Liver (tissue), 9 donors: Measurements from ENCODE around the gene LAGE3. TPM values are rescaled to one million over a fixed set of nuclear protein-coding genes. Genes with fewer than 3 reads are reported as not detected.

Experiments used
- DNase-seq: peaks from one replicate; pipeline ENCODE4 v3.0.0-alpha.2; 2017; ENCODE audit warnings: low spot score
- H3K27ac ChIP-seq, 2 donors: one replicate each; pipeline ENCODE4 v1.7.0; 2013; ENCODE audit warnings: inconsistent platforms in 2 of 2, low read length in 2 of 2, control low read depth in 1 of 2, low read depth in 1 of 2, mild to moderate bottlenecking in 1 of 2
- H3K27me3 ChIP-seq, 4 donors: one replicate each; pipeline versions ENCODE4 v1.6.1 to v1.7.0; 2013; ENCODE audit warnings: low read length in 3 of 4, inconsistent platforms in 1 of 4, mild to moderate bottlenecking in 1 of 4, moderate library complexity in 1 of 4; ENCODE audit not compliant: control insufficient read depth in 4 of 4, insufficient read depth in 4 of 4
- H3K36me3 ChIP-seq, 4 donors: one replicate each; pipeline versions ENCODE4 v1.6.1 to v1.7.0; 2013; ENCODE audit warnings: low read length in 3 of 4, mild to moderate bottlenecking in 3 of 4, low read depth in 1 of 4, moderate library complexity in 1 of 4; ENCODE audit not compliant: control insufficient read depth in 4 of 4, insufficient read depth in 3 of 4
- H3K4me1 ChIP-seq, 4 donors: one replicate each; pipeline versions ENCODE4 v1.6.1 to v1.7.0; 2013; ENCODE audit warnings: low read length in 3 of 4, mild to moderate bottlenecking in 3 of 4, moderate library complexity in 1 of 4; ENCODE audit not compliant: control insufficient read depth in 4 of 4, insufficient read depth in 4 of 4
- H3K4me3 ChIP-seq, 3 donors: one replicate each; pipeline versions ENCODE4 v1.6.1 to v1.7.0; 2013; ENCODE audit warnings: low read length in 3 of 3, control low read depth in 1 of 3, low read depth in 1 of 3, mild to moderate bottlenecking in 1 of 3
- H3K9ac ChIP-seq, 2 donors: one replicate each; pipeline ENCODE4 v1.7.0; 2013; ENCODE audit warnings: low read length in 2 of 2, mild to moderate bottlenecking in 2 of 2, moderate library complexity in 2 of 2, control low read depth in 1 of 2, low read depth in 1 of 2
- H3K9me3 ChIP-seq, 4 donors: one replicate each; pipeline versions ENCODE4 v1.6.1 to v1.7.0; 2013; ENCODE audit warnings: low read length in 3 of 4; ENCODE audit not compliant: control insufficient read depth in 4 of 4
- ATF3 ChIP-seq: IDR thresholded peaks from 2 replicates; pipeline ENCODE4 v1.6.1; 2016; ENCODE audit warnings: antibody characterized with exemption
- CTCF ChIP-seq: fragments of 150-350 bp; IDR thresholded peaks from 2 replicates; pipeline ENCODE4 v1.5.1; 2017; ENCODE audit warnings: improper control_type of control experiment, low read depth, low read length; ENCODE audit not compliant: missing input control
- EGR1 ChIP-seq, 2 donors: IDR thresholded peaks; 2 replicates each; pipeline ENCODE4 v1.6.1; 2016 to 2018; ENCODE audit warnings: antibody characterized with exemption in 2 of 2, low read depth in 2 of 2
- FOXA1 ChIP-seq: IDR thresholded peaks from 2 replicates; pipeline ENCODE4 v1.6.1; 2016; ENCODE audit warnings: antibody characterized with exemption
- FOXA2 ChIP-seq: IDR thresholded peaks from 2 replicates; pipeline ENCODE4 v1.6.1; 2016; ENCODE audit warnings: antibody characterized with exemption
- GABPA ChIP-seq, 2 donors: IDR thresholded peaks in 1 of 2; conservative IDR thresholded peaks in 1 of 2; 2 replicates each; pipeline ENCODE4 v1.6.1; 2016; ENCODE audit warnings: antibody characterized with exemption in 2 of 2, mild to moderate bottlenecking in 1 of 2, moderate library complexity in 1 of 2
- HNF4A ChIP-seq, 2 donors: conservative IDR thresholded peaks; 2 replicates each; pipeline ENCODE4 v1.6.1; 2016; ENCODE audit warnings: antibody characterized with exemption in 2 of 2, mild to moderate bottlenecking in 2 of 2
- HNF4G ChIP-seq: IDR thresholded peaks from 2 replicates; pipeline ENCODE4 v1.6.1; 2016; ENCODE audit warnings: antibody characterized with exemption
- JUND ChIP-seq, 2 donors: IDR thresholded peaks; 2 replicates each; pipeline ENCODE4 v1.6.1; 2016; ENCODE audit warnings: antibody characterized with exemption in 2 of 2
- MAX ChIP-seq: IDR thresholded peaks from 2 replicates; pipeline ENCODE4 v1.6.1; 2016; ENCODE audit warnings: antibody characterized with exemption
- NR2F2 ChIP-seq: IDR thresholded peaks from 2 replicates; pipeline ENCODE4 v1.6.1; 2016; ENCODE audit warnings: antibody characterized with exemption
- RAD21 ChIP-seq, 2 donors: IDR thresholded peaks; 2 replicates each; pipeline ENCODE4 v1.6.1; 2016; ENCODE audit warnings: antibody characterized with exemption in 2 of 2, mild to moderate bottlenecking in 2 of 2
- REST ChIP-seq: IDR thresholded peaks from 2 replicates; pipeline ENCODE4 v1.6.1; 2016; ENCODE audit warnings: antibody characterized with exemption, mild to moderate bottlenecking
- SP1 ChIP-seq: IDR thresholded peaks from 2 replicates; pipeline ENCODE4 v1.6.1; 2018; ENCODE audit warnings: antibody characterized with exemption, mild to moderate bottlenecking
- TAF1 ChIP-seq: conservative IDR thresholded peaks from 2 replicates; pipeline ENCODE4 v1.6.1; 2016; ENCODE audit warnings: antibody characterized with exemption, mild to moderate bottlenecking
- ZBTB33 ChIP-seq: IDR thresholded peaks from 2 replicates; pipeline ENCODE4 v1.6.1; 2016; ENCODE audit warnings: antibody characterized with exemption
- WGBS: extraction: QIAGEN DNeasy Blood & Tissue Kit; methylation state at CpG from one replicate; pipeline ENCODE4 v1.1.7; 2013; 5-methylcytosine and 5-hydroxymethylcytosine counted together
- polyA plus RNA-seq, 2 donors: library from polyadenylated mRNA; stranded (reverse) in 1 of 2; unstranded in 1 of 2; fragments of 200-250 nt in 1 of 2; fragments of >200 nt in 1 of 2; fragmentation: Nextera tagmentation in 1 of 2; extraction: Ambion mirVana in 1 of 2; gene quantifications; one replicate each; pipeline versions ENCODE4 v1.2.1 to v1.2.3, GENCODE V29; 2013 to 2015
- total RNA-seq, 2 donors: library from RNA; depleted of rRNA; stranded (reverse); fragments of >200 nt; gene quantifications; one replicate each; pipeline ENCODE4 v1.2.3, GENCODE V29; 2014
- donor health status: healthy.
- donor health status: healthy.
- donor health status: healthy.
- donor health status: healthy.
- donor health status: healthy.

The LAGE3 gene
- total and polyA plus RNA-seq, 4 donors: 8.5 to 18.1 (median 12.7) TPM

- 94% methylated on average over 8 of the region's 8 CpGs for WGBS
- H3K36me3 ChIP-seq: peaks cover 3 to 10% (median 5%) of the 10 kb centered on the region in 4 donors
- no peaks in the 10 kb centered on the region for H3K9me3 ChIP-seq
- TF ChIP-seq ATF3: no peak
- no peak for TF ChIP-seq FOXA2
- TF ChIP-seq CTCF: no peak
- TF ChIP-seq HNF4G: no peak
- TF ChIP-seq TAF1: no peak
- no peak for TF ChIP-seq FOXA1
- TF ChIP-seq SP1: no peak
- TF ChIP-seq NR2F2: no peak
- TF ChIP-seq REST: no peak
- no peak for TF ChIP-seq JUND (IDR thresholded peaks at IDR 0.05)
- no peak for TF ChIP-seq MAX
- no peak for TF ChIP-seq HNF4A (conservative IDR thresholded peaks at IDR 0.05)
- no peak for TF ChIP-seq ZBTB33
- peaks cover 4 to 18% (median 4%) of the 10 kb centered on the region in 4 donors for H3K4me1 ChIP-seq
- H3K9ac ChIP-seq: no peak overlapping the region
- no peaks in the 10 kb centered on the region for H3K27me3 ChIP-seq
- no peak for DNase-seq
- H3K27ac ChIP-seq: no peak overlapping the region
- H3K4me3 ChIP-seq: no peak overlapping the region
Observed at GRCh38 chrX:154432210-154432609, 46.9 kb downstream of the LAGE3 start.

GRCh38 chrX:154431341-154431740 lies 47.7 kb downstream of the LAGE3 start:
- Histone ChIP-seq H3K36me3 (peaks cover 3 to 10% (median 5%) of the 10 kb centered on the region in 4 donors), H3K27me3 (no peaks in the 10 kb centered on the region), H3K27ac (peak overlapping the region in 1 of 2 donors; percentile 28), H3K4me1 (peaks cover 4 to 18% (median 5%) of the 10 kb centered on the region in 4 donors), H3K9me3 (no peaks in the 10 kb centered on the region), H3K9ac (no peak overlapping the region), H3K4me3 (no peak overlapping the region)
- no peak for DNase-seq
- 80% methylated on average over 5 of the region's 5 CpGs for WGBS
- TF ChIP-seq CTCF (no peak), RAD21 (IDR thresholded peaks at IDR 0.05) (no peak), HNF4G (no peak), EGR1 (IDR thresholded peaks at IDR 0.05; ENCODE audit: low read depth in 2 of 2) (no peak), ZBTB33 (no peak), GABPA (IDR thresholded peaks at IDR 0.05 in 1 of 2, conservative IDR thresholded peaks at IDR 0.05 in 1 of 2) (no peak), REST (no peak)
